ENCODE measurements around the gene CDH11. TPM values are rescaled to one million over a fixed set of nuclear protein-coding genes. Genes with fewer than 3 reads are reported as not detected.

The CDH11 gene
- total and polyA plus RNA-seq, 2 of the 4 experiments (the other 2 are of a cell fraction): 266 to 601 TPM

DNA sequence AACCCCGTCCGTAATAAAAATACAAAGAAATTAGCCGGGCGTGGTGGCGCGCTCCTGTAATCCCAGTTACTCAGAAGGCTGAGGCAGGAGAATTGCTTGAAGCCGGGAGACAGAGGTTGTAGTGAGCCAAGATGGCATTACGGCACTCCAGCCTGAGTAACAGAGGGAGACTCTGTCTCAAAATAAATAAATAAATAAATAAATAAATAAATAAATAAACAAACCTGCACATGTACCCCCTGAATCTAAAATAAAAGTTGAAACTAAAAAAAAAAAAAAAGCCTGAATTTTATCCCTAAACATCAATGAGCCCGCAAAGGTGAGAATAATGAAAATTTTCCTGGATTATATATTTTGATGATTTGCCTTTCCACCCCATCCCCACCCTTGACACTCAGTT lies 124.7 kb downstream of the CDH11 start:
- CTCF ChIA-PET: no interaction called here
- H3K56ac ChIP-seq (ENCODE audit: extremely low read depth, insufficient read depth, low read length): no peak overlapping the region
- H3K23ac ChIP-seq (ENCODE audit: low read depth, low read length): no peak overlapping the region
- no peak overlapping the region for H3K4ac ChIP-seq (ENCODE audit: low read depth, low read length)
- H4K8ac ChIP-seq (ENCODE audit: low read depth in 2 of 2, low read length in 2 of 2): no peak overlapping the region
- DNase-seq: no peak
- H2AFZ ChIP-seq (replicated peaks; ENCODE audit: low read length, poor library complexity): no peak overlapping the region
- no peak overlapping the region for H4K91ac ChIP-seq (ENCODE audit: insufficient read depth, low read depth, low read length)
- POLR2A ChIA-PET (ENCODE audit: unreplicated experiment): no interaction called here
- intact Hi-C loops (cut with micrococcal nuclease) (no loop called here), dilution Hi-C loops (cut with HindIII; ENCODE audit: low sequenced_read_pairs, unreplicated experiment) (no loop called here), in situ Hi-C loops (cut with MboI; ENCODE audit: low sequenced_read_pairs) (no loop called here)
- no peak overlapping the region for H2AK5ac ChIP-seq (ENCODE audit: low read depth, low read length)
- peaks cover 9% of the 10 kb centered on the region for H3K9me1 ChIP-seq (ENCODE audit: insufficient read depth, low read length)
- peaks cover 37 to 39% of the 10 kb centered on the region in 2 experiments for H3K79me1 ChIP-seq (ENCODE audit: low read depth in 1 of 2, low read length in 2 of 2)
- no peak overlapping the region for H3K4me3 ChIP-seq (ENCODE audit: insufficient read depth, low read depth, low read length)
- peaks cover 6% of the 10 kb centered on the region for H4K20me1 ChIP-seq (ENCODE audit: insufficient read depth, low read length)
- H3K27me3 ChIP-seq (ENCODE audit: control insufficient read depth, insufficient read depth, low read length): no peaks in the 10 kb centered on the region
- H3K9ac ChIP-seq (ENCODE audit: low read depth, low read length): no peak overlapping the region
- H2BK20ac ChIP-seq (ENCODE audit: low read depth, low read length): no peak overlapping the region
- H3K14ac ChIP-seq (replicated peaks; ENCODE audit: low read depth, low read length): no peak overlapping the region
- no peak for TF ChIP-seq MXI1 (IDR thresholded peaks at IDR 0.05; ENCODE audit: borderline replicate concordance, low read depth, low read length)
- no peak for TF ChIP-seq BHLHE40 (IDR thresholded peaks at IDR 0.05; ENCODE audit: low read depth, low read length)
- no peak for TF ChIP-seq POLR2A (IDR thresholded peaks at IDR 0.05; ENCODE audit: low read depth, low read length)
- TF ChIP-seq CEBPB (IDR thresholded peaks at IDR 0.05; ENCODE audit: low read depth, low read length): no peak
- no peak for TF ChIP-seq CHD1 (IDR thresholded peaks at IDR 0.05; ENCODE audit: low read depth, low read length)
- TF ChIP-seq, protein P1, sequence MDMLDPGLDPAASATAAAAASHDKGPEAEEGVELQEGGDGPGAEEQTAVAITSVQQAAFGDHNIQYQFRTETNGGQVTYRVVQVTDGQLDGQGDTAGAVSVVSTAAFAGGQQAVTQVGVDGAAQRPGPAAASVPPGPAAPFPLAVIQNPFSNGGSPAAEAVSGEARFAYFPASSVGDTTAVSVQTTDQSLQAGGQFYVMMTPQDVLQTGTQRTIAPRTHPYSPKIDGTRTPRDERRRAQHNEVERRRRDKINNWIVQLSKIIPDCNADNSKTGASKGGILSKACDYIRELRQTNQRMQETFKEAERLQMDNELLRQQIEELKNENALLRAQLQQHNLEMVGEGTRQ (IDR thresholded peaks at IDR 0.05; ENCODE audit: low read depth, low read length): no peak
- TF ChIP-seq RAD21 (IDR thresholded peaks at IDR 0.05; ENCODE audit: low read length): no peak
- no peak for TF ChIP-seq MAFK (IDR thresholded peaks at IDR 0.05; ENCODE audit: low read depth, low read length)
- TF ChIP-seq MAZ (IDR thresholded peaks at IDR 0.05; ENCODE audit: borderline replicate concordance, low read depth, low read length): no peak
- TF ChIP-seq, protein P2, sequence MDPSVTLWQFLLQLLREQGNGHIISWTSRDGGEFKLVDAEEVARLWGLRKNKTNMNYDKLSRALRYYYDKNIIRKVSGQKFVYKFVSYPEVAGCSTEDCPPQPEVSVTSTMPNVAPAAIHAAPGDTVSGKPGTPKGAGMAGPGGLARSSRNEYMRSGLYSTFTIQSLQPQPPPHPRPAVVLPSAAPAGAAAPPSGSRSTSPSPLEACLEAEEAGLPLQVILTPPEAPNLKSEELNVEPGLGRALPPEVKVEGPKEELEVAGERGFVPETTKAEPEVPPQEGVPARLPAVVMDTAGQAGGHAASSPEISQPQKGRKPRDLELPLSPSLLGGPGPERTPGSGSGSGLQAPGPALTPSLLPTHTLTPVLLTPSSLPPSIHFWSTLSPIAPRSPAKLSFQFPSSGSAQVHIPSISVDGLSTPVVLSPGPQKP (IDR thresholded peaks at IDR 0.05; ENCODE audit: borderline replicate concordance, low read depth, low read length): no peak
- TF ChIP-seq SMC3 (IDR thresholded peaks at IDR 0.05; ENCODE audit: low read depth, low read length): no peak
- TF ChIP-seq RFX5 (IDR thresholded peaks at IDR 0.05; ENCODE audit: low read depth, low read length): no peak
- H2BK120ac ChIP-seq (ENCODE audit: low read depth, low read length): no peak overlapping the region
- H2BK15ac ChIP-seq (ENCODE audit: low read depth, low read length): no peak overlapping the region
- no TSS peak for BruUV-seq (replicated peaks)
- no peaks in the 10 kb centered on the region for H3K9me3 ChIP-seq (ENCODE audit: control insufficient read depth, insufficient read depth, low read length)
- no peak overlapping the region for H2BK5ac ChIP-seq (ENCODE audit: low read depth, low read length, poor library complexity, severe bottlenecking)
- H3K18ac ChIP-seq (ENCODE audit: low read depth, low read length): no peak overlapping the region
- WGBS, 2 experiments (ENCODE audit: extremely low coverage in 2 of 2, insufficient read length in 1 of 2): 100% methylated on average over 2 of the region's 9 CpGs; no CpG with 5 or more reads in 1 of the 2 experiments
- no peaks in the 10 kb centered on the region; the same call in 1 of the 2 replicates for H3K4me1 ChIP-seq (ENCODE audit: control insufficient read depth, insufficient read depth, low read length)
- H4K5ac ChIP-seq (ENCODE audit: low read depth, low read length): no peak overlapping the region
- peaks cover 49% of the 10 kb centered on the region for H3K36me3 ChIP-seq (ENCODE audit: control insufficient read depth, insufficient read depth, low read length)
- no peak overlapping the region for H3K27ac ChIP-seq (ENCODE audit: insufficient read depth, low read length)
- H3K4me2 ChIP-seq (ENCODE audit: low read depth, low read length): no peak overlapping the region
- H2AK9ac ChIP-seq (replicated peaks; ENCODE audit: low read depth, low read length, poor library complexity): no peak overlapping the region
- ATAC-seq (ENCODE audit: low read depth): no peak
